ENCODE data around the gene HAPLN3.

HAPLN3 gene

GRCh38 chr15:88906551-88906950, 11.2 kb upstream of the HAPLN3 start:
- Histone ChIP-seq H2AFZ (ENCODE audit: low read length) (no peak overlapping the region), H3F3A (ENCODE audit: low read depth) (no peaks in the 10 kb centered on the region), H3K79me2 (ENCODE audit: insufficient read depth, low read length) (peaks cover 46% of the 10 kb centered on the region; the same call in 1 of the 2 replicates), H3K36me3 (ENCODE audit: insufficient read depth, low read length) (peaks cover 28% of the 10 kb centered on the region; the same call in 1 of the 2 replicates), H3K9me2 (replicated peaks; ENCODE audit: low read depth, low read length) (no peaks in the 10 kb centered on the region), H3K4me1 (ENCODE audit: insufficient read depth, low read length, poor library complexity, severe bottlenecking) (peaks cover 25% of the 10 kb centered on the region), H3K9me3 (ENCODE audit: insufficient read depth, low read depth, low read length) (no peaks in the 10 kb centered on the region), H3K27me3 (ENCODE audit: insufficient read depth, low read length, poor library complexity, severe bottlenecking) (no peaks in the 10 kb centered on the region), H3K4me2 (ENCODE audit: low read depth, low read length, poor library complexity, severe bottlenecking) (no peak overlapping the region), H3K9ac (ENCODE audit: low read depth, low read length, poor library complexity, severe bottlenecking) (no peak overlapping the region), H3K4me3 (ENCODE audit: low read length, poor library complexity, severe bottlenecking) (no peak overlapping the region), H4K20me1 (ENCODE audit: insufficient read depth, low read length, poor library complexity, severe bottlenecking) (peaks cover 19% of the 10 kb centered on the region)
- TF ChIP-seq CTCF (conservative IDR thresholded peaks at IDR 0.05; ENCODE audit: low read length) = no peak
- no peak for TF ChIP-seq EZH2phosphoT487 (IDR thresholded peaks at IDR 0.05; ENCODE audit: borderline replicate concordance)

- Histone ChIP-seq H2AFZ (ENCODE audit: low read length) (no peak overlapping the region), H3F3A (ENCODE audit: low read depth) (no peaks in the 10 kb centered on the region), H3K9me3 (ENCODE audit: insufficient read depth, low read depth, low read length) (no peaks in the 10 kb centered on the region), H3K4me2 (ENCODE audit: low read depth, low read length, poor library complexity, severe bottlenecking) (no peak overlapping the region), H3K4me3 (ENCODE audit: low read length, poor library complexity, severe bottlenecking) (no peak overlapping the region), H3K79me2 (ENCODE audit: insufficient read depth, low read length) (peaks cover 42% of the 10 kb centered on the region; the same call in 1 of the 2 replicates), H3K9ac (ENCODE audit: low read depth, low read length, poor library complexity, severe bottlenecking) (no peak overlapping the region), H3K36me3 (ENCODE audit: insufficient read depth, low read length) (peaks cover 30% of the 10 kb centered on the region; the same call in 1 of the 2 replicates), H3K27me3 (ENCODE audit: insufficient read depth, low read length, poor library complexity, severe bottlenecking) (no peaks in the 10 kb centered on the region), H4K20me1 (ENCODE audit: insufficient read depth, low read length, poor library complexity, severe bottlenecking) (peaks cover 15% of the 10 kb centered on the region), H3K9me2 (replicated peaks; ENCODE audit: low read depth, low read length) (no peaks in the 10 kb centered on the region), H3K4me1 (ENCODE audit: insufficient read depth, low read length, poor library complexity, severe bottlenecking) (peaks cover 23% of the 10 kb centered on the region)
- TF ChIP-seq CTCF (conservative IDR thresholded peaks at IDR 0.05; ENCODE audit: low read length) (no peak), EZH2phosphoT487 (IDR thresholded peaks at IDR 0.05; ENCODE audit: borderline replicate concordance) (no peak)
Observed at GRCh38 chr15:88906130-88906529, 10.8 kb upstream of the HAPLN3 start.

- Histone ChIP-seq H4K20me1 (ENCODE audit: insufficient read depth, low read length, poor library complexity, severe bottlenecking) (peaks cover 15% of the 10 kb centered on the region), H3K36me3 (ENCODE audit: insufficient read depth, low read length) (peaks cover 31% of the 10 kb centered on the region; the same call in 1 of the 2 replicates), H3K4me2 (ENCODE audit: low read depth, low read length, poor library complexity, severe bottlenecking) (no peak overlapping the region), H3K4me3 (ENCODE audit: low read length, poor library complexity, severe bottlenecking) (no peak overlapping the region), H3F3A (ENCODE audit: low read depth) (no peaks in the 10 kb centered on the region), H3K4me1 (ENCODE audit: insufficient read depth, low read length, poor library complexity, severe bottlenecking) (peaks cover 18% of the 10 kb centered on the region), H3K9me3 (ENCODE audit: insufficient read depth, low read depth, low read length) (no peaks in the 10 kb centered on the region), H3K9me2 (replicated peaks; ENCODE audit: low read depth, low read length) (no peaks in the 10 kb centered on the region), H3K27me3 (ENCODE audit: insufficient read depth, low read length, poor library complexity, severe bottlenecking) (no peaks in the 10 kb centered on the region), H3K79me2 (ENCODE audit: insufficient read depth, low read length) (peaks cover 36% of the 10 kb centered on the region; the same call in 1 of the 2 replicates), H3K9ac (ENCODE audit: low read depth, low read length, poor library complexity, severe bottlenecking) (no peak overlapping the region), H2AFZ (ENCODE audit: low read length) (no peak overlapping the region)
- TF ChIP-seq EZH2phosphoT487 (IDR thresholded peaks at IDR 0.05; ENCODE audit: borderline replicate concordance) (no peak), CTCF (conservative IDR thresholded peaks at IDR 0.05; ENCODE audit: low read length) (no peak)
Observed at GRCh38 chr15:88905576-88905975, 10.2 kb upstream of the HAPLN3 start.
